Vagina (tissue), 2 donors: ENCODE measurements around the gene GAS7.

ENCODE experiments used
- CTCF ChIP-seq, 3 experiments: fragments of 450-650 bp in 2 of 3; fragments of 200-600 bp in 1 of 3; sonication (generic) in 1 of 3; IDR thresholded peaks; one replicate each; pipeline ENCODE4 v1.5.1; 2017 to 2019; ENCODE audit warnings: antibody characterized with exemption in 3 of 3, mild to moderate bottlenecking in 2 of 3, moderate library complexity in 2 of 3
- POLR2A ChIP-seq, 2 donors: fragments of 450-650 bp; IDR thresholded peaks; one replicate each; pipeline ENCODE4 v1.6.1; 2017; ENCODE audit warnings: antibody characterized with exemption in 2 of 2, mild to moderate bottlenecking in 2 of 2, moderate library complexity in 2 of 2

GRCh38 chr17:9969301-9969935 is 229.0 kb downstream of the GAS7 start:
- TF ChIP-seq POLR2A (IDR thresholded peaks at IDR 0.05) (no peak), CTCF (IDR thresholded peaks at IDR 0.05) (no peak)
